Gastroesophageal sphincter (tissue), 4 donors: ENCODE data around the gene INPP4B. TPM values are rescaled to one million over a fixed set of nuclear protein-coding genes. Genes with fewer than 3 reads are reported as not detected.

Experiments used
- ATAC-seq: fragments of 150-250 bp; one replicate; pipeline ENCODE4 v1.9.1; 2016; ENCODE audit warnings: mild to moderate bottlenecking, moderate library complexity
- H3K27ac ChIP-seq, 4 donors: fragments of 200-600 bp; sonication (generic) in 3 of 4; 1 replicate in 3 of 4; 2 replicates in 1 of 4; pipeline ENCODE4 v1.5.1; 2016 to 2019
- H3K27me3 ChIP-seq: fragments of 200-600 bp; sonication (generic); one replicate; pipeline ENCODE4 v1.5.1; 2019
- H3K36me3 ChIP-seq, 2 donors: fragments of 200-600 bp; sonication (generic); one replicate each; pipeline ENCODE4 v1.5.1; 2019; ENCODE audit warnings: control low read depth in 1 of 2
- H3K4me1 ChIP-seq, 3 donors: fragments of 200-600 bp; sonication (generic); 1 replicate in 2 of 3; 2 replicates in 1 of 3; pipeline ENCODE4 v1.5.1; 2016 to 2019; ENCODE audit warnings: control low read depth in 2 of 3
- H3K4me3 ChIP-seq, 2 donors: fragments of 200-600 bp; sonication (generic); one replicate each; pipeline ENCODE4 v1.5.1; 2019; ENCODE audit warnings: mild to moderate bottlenecking in 1 of 2, moderate library complexity in 1 of 2
- H3K9me3 ChIP-seq, 3 donors: fragments of 200-600 bp; sonication (generic); one replicate each; pipeline ENCODE4 v1.5.1; 2017 to 2019; ENCODE audit warnings: control low read depth in 2 of 3
- EP300 ChIP-seq: sonication (generic); formaldehyde crosslinking; IDR thresholded peaks from one replicate; pipeline ENCODE4 v1.6.1; 2017; ENCODE audit warnings: antibody characterized with exemption, mild to moderate bottlenecking
- POLR2A ChIP-seq, 2 donors: fragments of 450-650 bp; IDR thresholded peaks; one replicate each; pipeline ENCODE4 v1.6.1; 2017; ENCODE audit warnings: antibody characterized with exemption in 2 of 2, mild to moderate bottlenecking in 2 of 2, moderate library complexity in 1 of 2
- POLR2AphosphoS5 ChIP-seq: sonication (generic); formaldehyde crosslinking; IDR thresholded peaks from one replicate; pipeline ENCODE4 v1.6.1; 2017; ENCODE audit warnings: antibody characterized with exemption
- WGBS, 2 donors: methylation state at CpG; one replicate each; pipeline ENCODE4 v1.1.5; 2018; ENCODE audit warnings: low coverage in 1 of 2; 5-methylcytosine and 5-hydroxymethylcytosine counted together
- total RNA-seq, 4 donors: library from RNA; depleted of rRNA; stranded (reverse); fragments of >200 nt; gene quantifications; one replicate each; pipeline ENCODE4 v1.1.0, GENCODE V29; 2016
- TF ChIP-seq, protein P1 (sequence below), 4 experiments: fragments of 200-600 bp in 2 of 4; fragments of 450-650 bp in 2 of 4; sonication (generic) in 1 of 4; IDR thresholded peaks; one replicate each; pipeline ENCODE4 v1.5.1; 2017 to 2019; ENCODE audit warnings: antibody characterized with exemption in 4 of 4, mild to moderate bottlenecking in 2 of 4, moderate library complexity in 2 of 4

The INPP4B gene
- total RNA-seq, 4 donors from 2014 or later = 17.6 to 63.8 (median 31.3) TPM

DNA sequence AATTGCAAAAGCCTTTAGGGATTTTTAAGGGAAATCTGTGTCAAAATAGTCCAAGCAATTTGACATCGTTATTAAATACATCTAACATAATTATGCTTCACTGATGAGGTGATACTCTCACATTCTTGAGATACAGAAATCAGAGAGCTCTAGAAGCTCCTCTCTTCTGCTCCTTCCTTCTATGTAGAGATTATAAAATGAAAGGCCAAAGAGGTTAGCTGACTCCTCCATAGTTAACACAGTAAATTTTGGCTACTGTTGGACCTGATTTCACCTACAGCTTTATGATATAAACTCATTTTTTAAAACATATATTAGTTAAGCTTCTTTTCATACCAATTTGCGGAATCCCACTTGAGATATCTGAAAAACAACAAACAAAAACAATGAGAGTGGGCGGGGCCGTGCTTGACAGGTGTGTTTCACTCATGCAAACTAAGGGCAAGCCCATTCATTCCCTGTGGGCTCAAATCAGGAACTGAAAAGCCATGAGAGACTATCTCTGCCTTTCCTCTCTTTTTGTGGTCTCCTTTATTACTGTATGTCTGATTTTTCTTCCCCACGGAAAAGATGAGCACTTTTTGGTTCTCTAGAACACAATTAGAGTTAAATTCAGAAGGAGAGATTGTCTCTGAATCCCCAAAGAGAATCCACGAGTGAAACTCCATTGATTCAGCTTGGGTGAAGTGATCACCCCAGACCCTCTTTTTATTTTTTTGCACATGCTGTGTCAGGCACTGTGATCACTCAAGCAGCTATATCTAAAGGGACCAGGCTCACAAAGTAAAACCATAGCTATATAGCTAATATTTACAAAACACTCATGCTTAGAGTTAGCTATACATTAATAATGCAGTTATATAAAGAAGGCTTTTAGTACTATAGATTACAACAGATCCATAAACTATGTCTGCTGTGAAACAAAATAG lies 643.4 kb downstream of the INPP4B start:
- Histone ChIP-seq H3K36me3 (no peaks in the 10 kb centered on the region), H3K4me1 (no peaks in the 10 kb centered on the region), H3K9me3 (no peaks in the 10 kb centered on the region), H3K27ac (no peak overlapping the region), H3K27me3 (no peaks in the 10 kb centered on the region), H3K4me3 (no peak overlapping the region)
- no peak for ATAC-seq
- no peak for TF ChIP-seq EP300
- TF ChIP-seq, protein P1, sequence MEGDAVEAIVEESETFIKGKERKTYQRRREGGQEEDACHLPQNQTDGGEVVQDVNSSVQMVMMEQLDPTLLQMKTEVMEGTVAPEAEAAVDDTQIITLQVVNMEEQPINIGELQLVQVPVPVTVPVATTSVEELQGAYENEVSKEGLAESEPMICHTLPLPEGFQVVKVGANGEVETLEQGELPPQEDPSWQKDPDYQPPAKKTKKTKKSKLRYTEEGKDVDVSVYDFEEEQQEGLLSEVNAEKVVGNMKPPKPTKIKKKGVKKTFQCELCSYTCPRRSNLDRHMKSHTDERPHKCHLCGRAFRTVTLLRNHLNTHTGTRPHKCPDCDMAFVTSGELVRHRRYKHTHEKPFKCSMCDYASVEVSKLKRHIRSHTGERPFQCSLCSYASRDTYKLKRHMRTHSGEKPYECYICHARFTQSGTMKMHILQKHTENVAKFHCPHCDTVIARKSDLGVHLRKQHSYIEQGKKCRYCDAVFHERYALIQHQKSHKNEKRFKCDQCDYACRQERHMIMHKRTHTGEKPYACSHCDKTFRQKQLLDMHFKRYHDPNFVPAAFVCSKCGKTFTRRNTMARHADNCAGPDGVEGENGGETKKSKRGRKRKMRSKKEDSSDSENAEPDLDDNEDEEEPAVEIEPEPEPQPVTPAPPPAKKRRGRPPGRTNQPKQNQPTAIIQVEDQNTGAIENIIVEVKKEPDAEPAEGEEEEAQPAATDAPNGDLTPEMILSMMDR (IDR thresholded peaks at IDR 0.05) = no peak
- TF ChIP-seq POLR2A (IDR thresholded peaks at IDR 0.05) = no peak
- TF ChIP-seq POLR2AphosphoS5 = no peak
- 81 to 84% methylated on average over 4 to 6 of the region's 6 CpGs for WGBS, 2 donors

DNA sequence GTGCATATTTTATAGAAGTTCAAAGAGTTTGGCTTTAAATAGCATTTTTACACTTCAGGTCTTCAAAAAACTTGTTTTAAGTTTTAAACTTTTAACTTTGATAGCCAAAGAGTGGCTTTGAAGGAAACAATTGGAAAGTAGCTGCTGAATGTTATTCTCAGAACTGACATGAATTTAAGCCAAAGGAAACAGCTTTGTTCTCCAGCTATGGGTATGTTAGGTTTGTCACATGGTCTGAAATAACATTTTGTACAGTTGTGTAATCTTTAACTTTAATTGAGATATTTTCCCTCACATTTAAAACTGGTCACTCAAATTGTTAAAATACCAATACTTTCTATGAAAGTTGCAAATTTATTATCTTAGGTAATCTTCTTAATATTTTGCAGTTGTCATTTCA lies 645.1 kb downstream of the INPP4B start:
- no peak for TF ChIP-seq POLR2AphosphoS5
- no peak for TF ChIP-seq EP300
- TF ChIP-seq POLR2A (IDR thresholded peaks at IDR 0.05) = no peak
- TF ChIP-seq, protein P1 (IDR thresholded peaks at IDR 0.05) = no peak

DNA sequence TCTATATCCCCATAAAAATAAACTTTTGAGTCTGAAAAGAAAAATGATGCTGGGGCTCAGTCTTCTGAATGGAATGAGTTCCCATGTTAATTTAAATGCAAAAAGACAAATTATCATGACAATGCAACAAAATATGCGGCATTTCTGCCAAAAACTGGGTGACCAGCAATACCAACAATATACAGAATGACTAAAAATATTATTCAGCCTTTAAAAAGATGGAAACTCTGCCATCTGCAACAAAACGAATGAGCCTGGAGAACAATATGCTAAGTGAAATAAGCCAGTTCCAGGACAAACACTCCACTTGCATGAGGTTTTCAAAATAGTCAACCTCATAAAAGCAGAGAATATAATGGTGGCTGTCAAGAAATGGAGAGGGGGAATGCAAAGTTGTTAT lies 651.2 kb downstream of the INPP4B start:
- TF ChIP-seq POLR2A (IDR thresholded peaks at IDR 0.05) = no peak
- TF ChIP-seq, protein P1 (IDR thresholded peaks at IDR 0.05) = no peak
- H3K4me1 ChIP-seq = no peaks in the 10 kb centered on the region
- no peak for ATAC-seq
- H3K27me3 ChIP-seq = no peaks in the 10 kb centered on the region
- 55 to 69% methylated on average over 2 of the region's 2 CpGs for WGBS, 2 donors
- no peaks in the 10 kb centered on the region for H3K9me3 ChIP-seq
- no peak overlapping the region for H3K27ac ChIP-seq
- H3K36me3 ChIP-seq = no peaks in the 10 kb centered on the region
- no peak overlapping the region for H3K4me3 ChIP-seq

More for the DNA sequence above, 645.1 kb downstream of the INPP4B start:
- Histone ChIP-seq H3K4me3 (no peak overlapping the region), H3K27me3 (no peaks in the 10 kb centered on the region), H3K9me3 (no peaks in the 10 kb centered on the region), H3K36me3 (no peaks in the 10 kb centered on the region), H3K4me1 (no peaks in the 10 kb centered on the region), H3K27ac (no peak overlapping the region)
- no peak for ATAC-seq

DNA sequence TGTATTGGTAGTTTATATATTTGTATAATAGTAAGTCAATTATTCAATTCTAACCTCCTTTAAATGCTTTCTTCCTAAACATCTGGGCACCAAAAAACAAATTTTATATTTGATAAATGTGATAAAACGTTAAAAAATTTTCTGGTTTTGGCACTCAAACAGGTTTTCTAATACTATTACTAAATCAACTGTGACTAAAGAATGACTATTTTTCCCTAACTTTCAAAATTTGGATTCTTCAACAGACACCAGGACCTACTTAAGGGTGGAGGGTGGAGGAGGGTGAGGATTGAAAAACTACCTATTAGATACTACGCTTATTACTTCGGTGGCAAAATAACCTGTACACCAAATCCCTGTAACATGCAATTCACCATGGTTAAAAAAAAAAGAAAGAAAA lies 654.2 kb downstream of the INPP4B start:
- TF ChIP-seq POLR2AphosphoS5 = no peak
- no peak for TF ChIP-seq EP300
- TF ChIP-seq POLR2A (IDR thresholded peaks at IDR 0.05) = no peak
- TF ChIP-seq, protein P1 (IDR thresholded peaks at IDR 0.05) = no peak
- Histone ChIP-seq H3K27ac (no peak overlapping the region), H3K27me3 (no peaks in the 10 kb centered on the region), H3K9me3 (no peaks in the 10 kb centered on the region), H3K36me3 (no peaks in the 10 kb centered on the region), H3K4me1 (no peaks in the 10 kb centered on the region), H3K4me3 (no peak overlapping the region)
- ATAC-seq = no peak
- 54 to 58% methylated on average over 3 of the region's 3 CpGs for WGBS, 2 donors

DNA sequence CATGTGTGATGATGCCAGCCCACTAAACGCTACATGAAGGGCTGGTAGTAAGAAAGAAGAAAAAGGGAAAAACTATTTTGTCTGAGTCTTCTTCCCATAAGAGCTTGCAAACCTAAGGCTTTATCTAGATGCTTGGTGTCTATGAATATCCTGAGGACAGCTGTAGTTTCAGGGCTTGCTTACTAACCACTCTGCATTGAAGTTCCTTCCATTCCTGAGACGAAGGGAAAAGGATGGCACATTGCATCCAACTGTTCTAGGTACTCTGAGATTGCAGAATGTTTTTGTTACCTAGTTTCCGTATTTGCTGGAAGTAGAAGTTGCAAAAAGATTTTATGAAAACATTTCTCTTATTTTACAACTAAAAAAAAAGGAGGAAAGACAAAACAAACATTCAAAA lies 665.1 kb downstream of the INPP4B start:
- ATAC-seq = no peak
- TF ChIP-seq POLR2AphosphoS5 = no peak
- TF ChIP-seq, protein P1 (IDR thresholded peaks at IDR 0.05) = no peak
- TF ChIP-seq POLR2A (IDR thresholded peaks at IDR 0.05) = no peak
- WGBS, 2 donors = 92 to 100% methylated on average over 3 of the region's 3 CpGs
- H3K27ac ChIP-seq = no peak overlapping the region
- no peak overlapping the region for H3K4me3 ChIP-seq
- no peaks in the 10 kb centered on the region for H3K9me3 ChIP-seq
- H3K4me1 ChIP-seq = no peaks in the 10 kb centered on the region
- H3K36me3 ChIP-seq = no peaks in the 10 kb centered on the region
- no peaks in the 10 kb centered on the region for H3K27me3 ChIP-seq
